ENCODE measurements around the gene SNAPIN.
A peak's percentile ranks its signal among the peaks of the same experiment; 100 is the strongest.
"Not testable (repeated sequence)": the region's sequence is repeated elsewhere in the genome, so short reads cannot be mapped to it uniquely, and the experiment has no call there.

The SNAPIN gene

DNA sequence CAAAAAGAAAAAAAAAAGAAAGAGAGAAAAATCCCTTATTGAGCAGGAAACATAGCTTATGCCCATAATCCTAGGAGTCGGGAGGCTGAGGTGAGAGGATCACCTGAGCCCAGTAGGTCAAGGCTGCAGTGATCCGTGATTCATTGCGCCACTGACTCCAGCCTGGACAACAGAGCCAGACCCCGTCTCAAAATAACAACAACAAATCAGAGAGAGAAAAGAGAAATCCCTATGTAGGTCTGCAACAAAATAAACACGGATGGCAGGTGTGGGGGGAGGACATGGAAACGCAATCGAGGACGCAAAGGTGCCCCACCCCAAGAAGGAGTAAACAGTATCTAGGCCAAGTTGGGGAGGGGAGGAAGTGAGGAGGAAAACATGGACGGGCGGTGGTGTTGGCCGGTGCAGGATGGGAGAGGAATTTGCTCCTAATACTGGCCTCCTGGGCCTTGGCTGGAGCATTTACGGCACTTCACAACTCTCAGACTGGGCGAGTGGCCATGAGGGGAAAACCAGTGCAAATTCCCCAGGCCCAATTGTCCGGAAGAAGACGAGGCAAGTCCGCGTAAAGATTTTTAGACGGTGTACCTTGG lies 25.2 kb upstream of the SNAPIN start:
- H3K9me3 ChIP-seq, result no peaks in the 10 kb centered on the region
- H3K36me3 ChIP-seq, result peaks cover 34% of the 10 kb centered on the region
- H3K4me3 ChIP-seq (ENCODE audit: low read depth, low read length), result peak overlapping the region; percentile 94
- TF ChIP-seq, protein P1, sequence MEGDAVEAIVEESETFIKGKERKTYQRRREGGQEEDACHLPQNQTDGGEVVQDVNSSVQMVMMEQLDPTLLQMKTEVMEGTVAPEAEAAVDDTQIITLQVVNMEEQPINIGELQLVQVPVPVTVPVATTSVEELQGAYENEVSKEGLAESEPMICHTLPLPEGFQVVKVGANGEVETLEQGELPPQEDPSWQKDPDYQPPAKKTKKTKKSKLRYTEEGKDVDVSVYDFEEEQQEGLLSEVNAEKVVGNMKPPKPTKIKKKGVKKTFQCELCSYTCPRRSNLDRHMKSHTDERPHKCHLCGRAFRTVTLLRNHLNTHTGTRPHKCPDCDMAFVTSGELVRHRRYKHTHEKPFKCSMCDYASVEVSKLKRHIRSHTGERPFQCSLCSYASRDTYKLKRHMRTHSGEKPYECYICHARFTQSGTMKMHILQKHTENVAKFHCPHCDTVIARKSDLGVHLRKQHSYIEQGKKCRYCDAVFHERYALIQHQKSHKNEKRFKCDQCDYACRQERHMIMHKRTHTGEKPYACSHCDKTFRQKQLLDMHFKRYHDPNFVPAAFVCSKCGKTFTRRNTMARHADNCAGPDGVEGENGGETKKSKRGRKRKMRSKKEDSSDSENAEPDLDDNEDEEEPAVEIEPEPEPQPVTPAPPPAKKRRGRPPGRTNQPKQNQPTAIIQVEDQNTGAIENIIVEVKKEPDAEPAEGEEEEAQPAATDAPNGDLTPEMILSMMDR (IDR thresholded peaks at IDR 0.05; ENCODE audit: low read depth, low read length), result no peak
- DNase-seq, result no peak
- H3K4me1 ChIP-seq, result no peaks in the 10 kb centered on the region; the same call in 1 of the 2 replicates
- H3K27me3 ChIP-seq, result no peaks in the 10 kb centered on the region

DNA sequence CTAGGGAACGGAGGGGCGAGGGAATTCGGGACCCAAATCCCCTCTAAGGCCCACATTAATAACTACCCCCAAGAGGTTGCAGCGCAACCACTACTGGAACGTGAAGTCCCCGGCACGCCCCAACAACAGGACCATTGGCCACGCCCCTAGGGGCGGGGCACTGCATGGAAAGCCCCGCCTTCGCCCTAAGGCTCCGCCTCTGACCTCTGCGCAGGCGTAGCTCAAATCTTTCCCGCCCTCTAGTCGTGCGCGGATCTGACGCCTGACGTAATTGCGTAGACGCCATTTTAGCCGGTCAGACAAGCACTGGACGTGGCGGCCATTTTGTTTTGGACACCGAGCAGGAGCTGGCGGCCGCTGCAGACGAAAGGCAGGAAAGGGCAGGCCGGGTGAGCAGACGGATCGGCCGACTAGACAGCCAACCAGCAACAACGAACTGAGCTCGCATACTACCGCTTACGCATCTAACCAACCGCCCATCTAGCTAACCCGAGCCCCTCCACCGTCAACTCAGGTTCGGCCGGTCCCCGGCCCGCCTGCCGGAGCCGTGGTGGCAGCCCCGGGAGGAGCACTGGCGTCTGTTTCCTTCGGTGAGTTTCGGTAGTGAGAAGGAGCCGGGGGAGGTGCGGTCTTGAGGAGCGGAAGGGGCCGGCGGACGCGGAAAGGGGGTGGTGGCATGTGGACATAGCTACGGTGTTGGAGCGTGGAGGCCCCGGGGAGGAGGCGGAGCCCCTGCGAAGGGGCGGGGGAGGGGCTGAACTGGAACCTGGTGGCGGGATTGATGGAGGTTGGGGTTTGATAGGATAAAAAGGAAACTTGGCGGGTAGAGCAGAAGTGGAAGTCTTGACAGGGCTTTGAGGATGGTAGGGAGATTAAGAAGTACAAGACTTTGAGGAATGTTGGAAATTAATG lies 24.5 kb upstream of the SNAPIN start, which contains the start of gene CHTOP:
Gene CHTOP (plus strand): TSS at position 313 of the 912 bp plus-strand sequence. CDS start 2,523 bp downstream, outside the sequence.
- DNase-seq, result peak; percentile 97
- TF ChIP-seq, protein P1 (IDR thresholded peaks at IDR 0.05; ENCODE audit: low read depth, low read length), result no peak
- no peaks in the 10 kb centered on the region; the same call in 1 of the 2 replicates for H3K4me1 ChIP-seq
- no peaks in the 10 kb centered on the region for H3K9me3 ChIP-seq
- peaks cover 42% of the 10 kb centered on the region for H3K36me3 ChIP-seq
- H3K4me3 ChIP-seq (ENCODE audit: low read depth, low read length), result peak within 1 kb of the TSS; percentile 94
- H3K27me3 ChIP-seq, result no peaks in the 10 kb centered on the region

DNA sequence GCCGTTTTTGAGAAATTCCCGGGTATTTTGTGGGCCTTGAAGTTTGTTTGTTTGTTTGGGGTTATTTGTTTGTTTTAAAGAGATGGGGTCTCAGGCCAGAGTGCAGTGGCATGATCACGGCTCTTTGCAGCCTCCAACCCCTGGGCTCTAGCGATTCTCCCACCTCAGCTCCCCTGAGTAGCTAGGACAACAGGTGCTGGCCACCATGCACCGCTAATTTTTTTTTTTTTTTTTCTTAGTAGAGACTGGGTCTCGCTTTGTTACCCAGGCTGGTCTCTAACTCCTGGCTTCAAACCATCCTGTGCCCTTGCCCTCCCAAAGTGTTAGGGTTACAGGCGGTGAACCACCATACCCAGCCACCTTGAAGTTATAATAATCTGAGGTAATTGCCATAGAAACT lies 22.6 kb upstream of the SNAPIN start:
- TF ChIP-seq, protein P1 (IDR thresholded peaks at IDR 0.05; ENCODE audit: low read depth, low read length), result no peak
- Histone ChIP-seq H3K9me3 (no peaks in the 10 kb centered on the region), H3K36me3 (peaks cover 60% of the 10 kb centered on the region), H3K27me3 (no peaks in the 10 kb centered on the region), H3K4me1 (no peaks in the 10 kb centered on the region), H3K4me3 (ENCODE audit: low read depth, low read length) (no peak overlapping the region)
- DNase-seq, result no peak

DNA sequence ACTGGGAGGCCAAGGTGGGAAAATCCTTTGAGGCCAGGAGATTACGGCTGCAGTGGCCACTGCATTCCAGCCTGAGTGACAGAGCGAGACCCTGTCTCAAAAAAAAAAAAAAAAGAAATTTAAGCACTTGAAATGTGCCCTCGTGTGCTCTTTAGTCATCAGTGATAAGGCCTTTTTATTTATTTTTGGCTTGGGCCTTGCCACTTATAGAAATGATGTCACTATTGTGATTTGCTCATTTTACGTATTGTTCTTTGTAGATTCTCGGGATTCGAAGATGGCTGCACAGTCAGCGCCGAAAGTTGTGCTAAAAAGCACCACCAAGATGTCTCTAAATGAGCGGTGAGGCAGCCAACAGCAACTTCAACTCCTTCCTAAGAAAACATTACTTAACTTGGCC lies 22.2 kb upstream of the SNAPIN start:
- Histone ChIP-seq H3K27me3 (no peaks in the 10 kb centered on the region), H3K4me1 (no peaks in the 10 kb centered on the region), H3K4me3 (ENCODE audit: low read depth, low read length) (no peak overlapping the region), H3K9me3 (no peaks in the 10 kb centered on the region), H3K36me3 (peaks cover 65% of the 10 kb centered on the region)
- no peak for DNase-seq
- TF ChIP-seq, protein P1 (IDR thresholded peaks at IDR 0.05; ENCODE audit: low read depth, low read length), result no peak

DNA sequence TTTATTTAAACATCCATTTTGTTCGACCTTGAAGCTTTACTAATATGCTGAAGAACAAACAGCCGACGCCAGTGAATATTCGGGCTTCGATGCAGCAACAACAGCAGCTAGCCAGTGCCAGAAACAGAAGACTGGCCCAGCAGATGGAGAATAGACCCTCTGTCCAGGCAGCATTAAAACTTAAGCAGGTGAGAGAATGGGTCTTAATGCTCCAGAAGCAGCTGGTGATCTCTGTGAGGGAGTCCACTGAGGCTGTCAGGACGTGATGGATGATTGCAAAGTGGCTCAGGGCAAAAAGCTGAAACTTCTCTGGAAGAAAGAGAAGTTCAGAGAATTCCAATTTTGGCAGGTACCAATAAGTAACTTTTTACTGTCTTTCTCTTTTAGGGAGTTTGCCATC lies 20.2 kb upstream of the SNAPIN start:
- Histone ChIP-seq H3K36me3 (peaks cover 84% of the 10 kb centered on the region), H3K4me1 (no peaks in the 10 kb centered on the region), H3K4me3 (ENCODE audit: low read depth, low read length) (no peak overlapping the region), H3K9me3 (no peaks in the 10 kb centered on the region), H3K27me3 (no peaks in the 10 kb centered on the region)
- no peak for DNase-seq
- TF ChIP-seq, protein P1 (IDR thresholded peaks at IDR 0.05; ENCODE audit: low read depth, low read length), result no peak

DNA sequence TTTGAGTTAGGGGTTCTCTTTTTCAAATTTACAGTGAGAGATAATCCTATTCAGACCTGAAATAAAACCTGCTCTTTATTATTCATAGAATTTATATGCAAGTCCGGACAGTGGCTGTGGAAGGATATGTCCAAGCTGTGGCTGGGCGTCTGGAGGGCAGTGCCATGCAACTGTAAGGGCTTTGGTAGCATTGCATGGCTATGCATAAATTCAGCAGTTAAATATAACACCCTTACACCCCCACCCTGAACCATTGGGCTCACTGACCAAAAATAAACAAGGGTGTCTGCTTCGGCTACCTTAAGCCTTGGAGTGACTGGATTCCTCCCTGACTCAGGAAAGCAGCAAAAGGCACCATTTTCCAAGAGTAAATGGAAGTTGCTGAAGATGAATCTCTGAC lies 19.2 kb upstream of the SNAPIN start:
- DNase-seq, result no peak
- H3K4me1 ChIP-seq, result no peaks in the 10 kb centered on the region
- H3K4me3 ChIP-seq (ENCODE audit: low read depth, low read length), result no peak overlapping the region

DNA sequence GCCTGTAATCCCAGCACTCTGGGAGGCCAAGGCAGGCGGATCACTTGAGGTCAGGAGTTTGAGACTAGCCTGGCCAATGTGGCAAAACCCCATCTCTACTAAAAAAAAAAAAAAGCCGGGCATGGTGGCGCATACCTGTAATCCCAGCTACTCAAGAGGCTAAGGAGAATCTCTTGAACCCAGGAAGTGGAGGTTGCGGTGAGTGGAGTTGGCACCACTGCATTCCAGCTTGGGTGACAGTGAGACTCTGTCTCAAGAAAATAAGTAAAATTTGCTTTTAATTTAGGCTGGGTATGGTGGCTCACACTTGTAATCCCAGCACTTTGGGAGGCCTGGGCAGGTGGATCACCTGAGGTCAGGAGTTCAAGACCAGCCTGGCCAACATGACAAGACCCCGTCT lies 18.3 kb upstream of the SNAPIN start:
- not testable (repeated sequence) for H3K4me1 ChIP-seq

More for the DNA sequence above, 19.2 kb upstream of the SNAPIN start:
- TF ChIP-seq, protein P1 (IDR thresholded peaks at IDR 0.05; ENCODE audit: low read depth, low read length), result no peak
- Histone ChIP-seq H3K9me3 (no peaks in the 10 kb centered on the region), H3K27me3 (no peaks in the 10 kb centered on the region), H3K36me3 (peaks cover 92% of the 10 kb centered on the region)

More for the DNA sequence above, 18.3 kb upstream of the SNAPIN start:
- not testable (repeated sequence) for H3K27me3 ChIP-seq; H3K4me3 ChIP-seq (ENCODE audit: low read depth, low read length); DNase-seq; H3K9me3 ChIP-seq
- peaks cover 98% of the 10 kb centered on the region for H3K36me3 ChIP-seq

Data from BE2C (cell line).